HG03432 (cell line): ENCODE results near the gene SLC22A23.
"Not testable (repeated sequence)": the region's sequence is repeated elsewhere in the genome, so short reads cannot be mapped to it uniquely, and the experiment has no call there.

Experiments used
- ATAC-seq: cut with Tn5 transposase; IDR thresholded peaks from one replicate; pipeline ENCODE4 v1.9.1; 2021; ENCODE audit warnings: mild to moderate bottlenecking, moderate library complexity; ENCODE audit not compliant: unreplicated experiment

The SLC22A23 gene

GRCh38 chr6:3389390-3390167, 67.3 kb downstream of the SLC22A23 start:
- ATAC-seq = no peak

DNA sequence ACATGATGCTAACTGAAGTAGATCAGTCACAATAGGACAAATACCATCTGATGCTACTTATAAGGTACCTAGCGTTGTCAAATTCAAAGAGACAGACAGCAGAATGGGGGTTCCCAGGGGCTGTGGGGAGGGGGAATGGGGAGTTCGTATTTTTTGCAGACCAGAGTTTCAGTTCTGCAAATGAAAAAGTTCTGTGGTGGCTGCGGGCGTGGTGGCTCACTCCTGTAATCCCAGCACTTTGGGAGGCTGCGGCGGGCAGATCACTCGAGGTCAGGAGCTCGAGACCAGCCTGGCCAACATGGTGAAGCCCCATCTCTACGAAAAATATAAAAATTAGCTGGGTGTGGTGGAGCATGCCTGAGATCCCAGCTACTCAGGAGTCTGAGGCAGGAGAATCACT, 68.1 kb downstream of the SLC22A23 start:
- no peak for ATAC-seq

DNA sequence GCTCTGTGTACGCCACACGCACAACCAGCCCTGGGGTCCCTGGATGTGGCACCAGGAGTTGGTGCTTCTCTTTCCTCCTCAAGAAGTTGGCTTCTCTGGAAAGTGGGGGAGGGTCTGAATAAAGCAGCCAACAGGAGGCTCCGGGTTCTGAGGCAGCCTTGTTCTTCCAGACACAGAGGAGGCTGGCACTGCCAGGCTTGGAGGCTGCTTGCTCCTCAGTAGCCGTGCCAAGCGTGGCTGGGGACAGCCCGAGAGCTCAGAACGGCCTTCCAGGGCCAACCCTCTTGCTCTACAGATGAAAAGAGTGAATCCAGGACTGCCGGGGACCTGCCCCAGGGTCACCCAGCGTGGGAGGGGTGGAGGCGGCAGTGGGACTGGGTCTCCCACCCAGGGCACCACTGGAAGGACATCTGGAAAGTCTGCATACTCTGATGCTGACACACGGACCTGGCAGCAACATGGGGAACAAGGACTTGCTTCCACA, 70.4 kb downstream of the SLC22A23 start:
- no peak for ATAC-seq

DNA sequence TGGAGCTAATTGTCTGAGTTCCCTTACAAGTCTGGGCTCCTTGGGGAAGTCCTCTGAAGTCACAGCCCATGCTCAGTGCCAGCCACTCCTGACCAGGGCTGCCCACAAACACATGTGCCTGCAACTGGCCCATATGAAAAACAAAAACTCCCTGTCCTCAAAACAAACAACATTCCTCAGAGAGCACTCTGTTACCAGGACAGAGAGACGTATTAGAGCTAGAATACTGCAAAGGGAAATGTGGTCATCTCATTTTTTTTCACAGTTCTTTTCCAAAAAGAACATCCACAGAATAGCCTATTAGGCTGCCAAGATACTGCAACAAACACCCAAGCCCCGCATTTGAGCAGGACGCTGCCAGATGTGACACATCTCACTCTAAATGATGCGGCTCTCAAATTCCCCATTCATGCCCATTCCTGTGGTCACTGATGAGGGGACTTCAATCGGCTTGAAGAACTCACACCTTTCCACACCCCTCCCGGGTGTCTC, 71.1 kb downstream of the SLC22A23 start:
- ATAC-seq = no peak

DNA sequence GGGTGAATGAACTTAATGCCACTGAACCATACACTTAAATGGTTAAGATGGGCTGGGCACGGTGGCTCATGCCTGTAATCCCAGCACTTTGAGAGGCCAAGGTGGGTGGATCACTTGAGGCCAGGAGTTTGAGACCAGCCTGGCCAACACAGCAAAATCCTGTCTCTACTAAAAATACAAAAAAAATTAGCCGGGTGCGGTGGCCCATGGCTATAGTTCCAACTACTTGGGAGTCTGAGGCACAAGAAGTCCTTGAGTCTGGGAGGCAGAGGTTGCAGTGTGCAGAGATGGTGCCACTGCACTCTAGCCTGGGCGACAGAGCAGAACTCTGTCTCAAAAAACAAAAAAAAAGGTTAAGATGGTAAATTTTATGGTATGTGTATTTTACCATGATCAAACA, 71.7 kb downstream of the SLC22A23 start:
- not testable (repeated sequence) for ATAC-seq

DNA sequence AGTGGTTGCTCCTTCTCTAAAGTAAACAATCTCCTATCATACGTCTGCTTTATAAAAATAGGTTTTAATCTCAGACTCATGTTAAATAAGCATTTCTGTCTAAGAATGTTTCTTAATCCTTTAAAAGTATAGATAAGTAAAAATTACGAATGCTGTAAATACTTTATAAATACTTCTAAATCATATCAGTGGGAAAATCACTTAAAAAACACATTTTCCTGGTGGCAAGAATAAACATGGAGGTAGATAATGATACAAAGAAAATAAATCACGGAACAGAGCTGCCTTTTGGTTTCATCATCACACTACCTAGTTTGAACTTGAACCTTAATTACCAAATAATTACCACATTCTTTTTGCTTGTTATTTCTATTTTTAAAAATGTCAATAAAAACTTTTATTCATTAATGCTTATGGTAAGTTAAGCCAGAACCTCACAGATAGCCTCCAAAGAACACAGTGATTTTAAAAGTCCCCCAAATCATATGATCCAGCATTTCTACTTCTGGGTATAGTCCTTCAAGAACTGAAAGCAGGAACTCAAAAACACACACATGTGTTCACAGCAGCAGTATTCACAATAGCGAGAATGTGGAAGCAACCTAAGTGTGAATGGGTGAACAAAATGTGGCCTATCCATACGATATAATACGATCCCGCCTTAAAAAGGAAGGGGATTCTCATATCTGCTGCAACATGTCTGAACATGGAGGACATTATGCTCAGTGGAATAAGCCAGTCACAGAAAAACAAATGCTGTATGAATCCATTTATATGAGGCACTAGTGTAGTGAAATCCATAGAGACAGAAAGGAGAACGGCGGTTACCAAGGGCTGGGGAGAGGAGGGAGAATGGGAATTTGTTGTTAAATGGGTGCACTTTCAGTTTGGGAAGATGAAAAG, 72.4 kb downstream of the SLC22A23 start:
- ATAC-seq = no peak

- ATAC-seq = no peak
These were observed 73.3 kb downstream of the SLC22A23 start for GRCh38 chr6:3383525-3383924.

GRCh38 chr6:3382326-3383279, 74.2 kb downstream of the SLC22A23 start:
- ATAC-seq = no peak

DNA sequence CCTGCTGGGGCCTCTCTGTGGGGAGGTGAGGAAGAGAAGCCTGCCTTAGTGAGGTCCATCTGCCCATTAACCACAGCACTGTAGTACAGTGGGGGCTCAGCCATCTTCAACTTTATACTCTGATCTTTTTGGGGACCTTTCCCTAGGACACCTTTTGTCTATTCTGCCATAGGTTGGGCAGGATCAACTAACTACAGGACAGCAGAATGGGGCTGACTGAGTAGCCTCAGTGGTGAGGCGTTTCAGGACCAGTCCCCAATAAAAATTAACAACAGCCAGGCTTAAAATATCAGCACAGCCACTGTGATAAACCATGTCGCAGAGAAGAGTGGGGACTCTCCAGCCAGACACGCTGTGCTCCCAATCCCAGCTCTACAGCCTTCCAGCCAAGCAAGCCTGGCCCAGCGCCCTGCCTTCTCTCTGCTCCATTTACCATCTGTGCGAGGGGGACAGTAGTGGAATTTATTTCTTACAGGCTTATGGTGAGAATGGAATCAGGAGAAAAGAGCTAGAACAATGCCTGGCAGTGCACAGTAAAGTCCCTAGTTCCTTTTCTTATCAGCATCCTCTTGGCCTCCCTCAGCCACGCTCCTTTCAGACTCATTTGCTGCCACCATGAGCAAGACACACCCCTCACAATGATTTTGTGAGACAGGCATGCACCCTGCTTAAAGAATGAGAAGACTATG, 75.5 kb downstream of the SLC22A23 start:
- no peak for ATAC-seq

GRCh38 chr6:3380344-3381232, 76.3 kb downstream of the SLC22A23 start:
- ATAC-seq = no peak

GRCh38 chr6:3379482-3380060, 77.3 kb downstream of the SLC22A23 start:
- no peak for ATAC-seq

DNA sequence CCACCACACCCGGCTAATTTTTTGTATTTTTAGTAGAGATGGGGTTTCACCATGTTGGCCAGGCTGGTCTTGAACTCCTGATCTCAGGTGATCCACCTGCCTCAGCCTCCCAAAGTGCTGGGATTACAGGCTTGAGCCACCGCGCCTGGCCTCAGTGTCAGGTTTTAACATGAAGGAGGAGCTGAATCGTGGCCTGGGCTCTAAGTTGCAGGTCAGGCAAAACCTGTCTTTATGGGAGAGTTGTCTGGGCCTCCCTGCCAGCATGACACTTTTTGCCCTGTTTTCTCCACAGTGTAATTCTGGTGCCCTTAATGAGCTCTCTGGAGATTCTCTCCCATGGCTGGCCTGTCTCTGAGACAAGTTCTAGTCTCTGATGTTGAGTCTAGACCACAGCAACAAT, 78.0 kb downstream of the SLC22A23 start:
- not testable (repeated sequence) for ATAC-seq

- not testable (repeated sequence) for ATAC-seq
These were observed 78.5 kb downstream of the SLC22A23 start for GRCh38 chr6:3378398-3378782.

DNA sequence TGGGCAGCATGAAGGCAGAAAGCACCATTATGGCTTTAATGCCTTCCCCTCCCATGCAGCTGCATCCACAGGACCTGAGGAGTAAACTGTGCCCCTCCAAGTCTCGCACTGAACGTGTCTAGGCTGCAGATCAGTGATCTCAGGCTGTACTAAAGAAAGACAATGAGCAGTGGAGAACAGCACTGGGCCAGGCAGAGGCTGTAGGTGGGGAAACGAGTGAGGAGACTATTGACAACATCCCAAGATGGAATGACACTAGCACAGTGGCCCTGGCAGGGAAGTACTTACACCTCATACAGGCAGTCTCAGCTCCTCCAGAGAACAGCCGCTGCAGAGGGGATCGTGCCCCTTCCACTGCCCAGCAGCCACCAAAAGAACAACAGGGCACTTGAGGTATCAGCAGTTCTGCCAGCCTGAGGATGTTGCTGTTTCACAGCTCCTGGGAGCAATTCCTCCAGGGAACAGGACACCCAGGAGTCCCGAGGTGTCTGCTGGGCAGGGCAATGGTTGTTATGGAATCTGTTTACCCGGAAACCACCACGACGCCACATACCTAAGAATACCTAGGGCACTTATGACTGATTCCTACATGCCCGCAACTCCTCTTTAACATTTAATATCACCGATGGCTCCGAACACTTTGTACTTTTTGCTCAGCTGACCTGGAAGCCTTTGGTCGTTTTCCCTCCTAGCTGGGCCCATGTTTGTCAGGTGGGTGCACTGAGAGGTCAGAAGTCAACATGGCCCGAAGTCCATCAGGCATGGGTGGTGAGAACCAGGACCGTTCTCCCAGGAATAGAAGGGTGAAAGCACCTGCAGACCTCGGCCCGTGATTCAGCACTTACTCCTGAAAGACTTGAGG, 79.1 kb downstream of the SLC22A23 start:
- ATAC-seq = no peak

- no peak for ATAC-seq
These were observed 79.8 kb downstream of the SLC22A23 start for GRCh38 chr6:3376893-3377535.

- no peak for ATAC-seq
These were observed 80.8 kb downstream of the SLC22A23 start for GRCh38 chr6:3376064-3376463.

GRCh38 chr6:3373597-3374203, 83.2 kb downstream of the SLC22A23 start:
- no peak for ATAC-seq
